ENCODE results near the gene PRTG. TPM values are rescaled to one million over a fixed set of nuclear protein-coding genes. Genes with fewer than 3 reads are reported as not detected.

The PRTG gene
- total RNA-seq, 1 experiment from 2014 or later: not detected

DNA sequence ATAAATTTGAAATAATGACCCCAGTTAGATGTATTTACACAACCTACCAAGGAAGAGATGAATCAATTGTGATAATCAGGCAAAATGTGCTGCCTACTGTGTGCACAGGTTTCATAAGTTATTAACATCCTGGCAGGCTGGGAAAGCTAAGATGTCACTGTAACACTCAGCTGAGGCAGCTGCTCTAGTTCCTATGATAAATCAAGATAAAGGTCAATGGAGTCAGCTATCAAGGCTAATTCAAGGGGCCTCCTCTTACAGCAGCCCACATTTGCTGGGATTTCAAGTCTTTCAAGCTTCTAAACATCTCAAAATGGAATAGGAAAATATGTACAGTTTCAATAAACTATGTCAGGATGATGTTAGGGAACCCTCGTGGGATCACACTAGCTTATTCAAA lies 84.1 kb downstream of the PRTG start:
- no peak overlapping the region for H3K9ac ChIP-seq (ENCODE audit: low read length)
- H3K4me3 ChIP-seq (ENCODE audit: low read length): no peak overlapping the region
- no peak for DNase-seq
- H3K4me1 ChIP-seq (ENCODE audit: low read length): no peaks in the 10 kb centered on the region
- no peaks in the 10 kb centered on the region for H4K20me1 ChIP-seq (ENCODE audit: insufficient read depth, low read depth, low read length)
- no peaks in the 10 kb centered on the region for H3K79me2 ChIP-seq (ENCODE audit: low read length)
- H3K9me2 ChIP-seq (replicated peaks; ENCODE audit: insufficient read depth, low read length): no peaks in the 10 kb centered on the region
- H3K27ac ChIP-seq (ENCODE audit: low read length): no peak overlapping the region
- no peaks in the 10 kb centered on the region for H3K27me3 ChIP-seq (ENCODE audit: low read length)
- H3K36me3 ChIP-seq (ENCODE audit: insufficient read depth, low read length): no peaks in the 10 kb centered on the region
- no peaks in the 10 kb centered on the region for H3K9me3 ChIP-seq (ENCODE audit: low read length)
- no peak overlapping the region for H2AFZ ChIP-seq (ENCODE audit: low read length)
- no peak overlapping the region for H3K4me2 ChIP-seq (ENCODE audit: low read depth, low read length, poor library complexity, severe bottlenecking)

- Histone ChIP-seq H3K79me2 (ENCODE audit: low read length) (no peaks in the 10 kb centered on the region), H3K4me1 (ENCODE audit: low read length) (no peaks in the 10 kb centered on the region), H3K9me3 (ENCODE audit: low read length) (no peaks in the 10 kb centered on the region), H3K4me3 (ENCODE audit: low read length) (no peak overlapping the region), H3K27me3 (ENCODE audit: low read length) (no peaks in the 10 kb centered on the region), H3K9me2 (replicated peaks; ENCODE audit: insufficient read depth, low read length) (no peaks in the 10 kb centered on the region), H3K4me2 (ENCODE audit: low read depth, low read length, poor library complexity, severe bottlenecking) (no peak overlapping the region), H3K36me3 (ENCODE audit: insufficient read depth, low read length) (no peaks in the 10 kb centered on the region), H3K9ac (ENCODE audit: low read length) (no peak overlapping the region), H3K27ac (ENCODE audit: low read length) (no peak overlapping the region), H2AFZ (ENCODE audit: low read length) (no peak overlapping the region), H4K20me1 (ENCODE audit: insufficient read depth, low read depth, low read length) (no peaks in the 10 kb centered on the region)
- no peak for DNase-seq
These were observed 88.4 kb downstream of the PRTG start for GRCh38 chr15:55654561-55655031.

GRCh38 chr15:55652909-55653495 lies 90.0 kb downstream of the PRTG start:
- Histone ChIP-seq H3K4me1 (ENCODE audit: low read length) (no peaks in the 10 kb centered on the region), H4K20me1 (ENCODE audit: insufficient read depth, low read depth, low read length) (no peaks in the 10 kb centered on the region), H3K9me3 (ENCODE audit: low read length) (no peaks in the 10 kb centered on the region)

GRCh38 chr15:55652359-55652758 lies 90.6 kb downstream of the PRTG start:
- H3K4me3 ChIP-seq (ENCODE audit: low read length): no peak overlapping the region
- no peak overlapping the region for H2AFZ ChIP-seq (ENCODE audit: low read length)
- no peaks in the 10 kb centered on the region for H3K9me2 ChIP-seq (replicated peaks; ENCODE audit: insufficient read depth, low read length)
- no peak overlapping the region for H3K9ac ChIP-seq (ENCODE audit: low read length)
- DNase-seq: no peak
- H3K36me3 ChIP-seq (ENCODE audit: insufficient read depth, low read length): no peaks in the 10 kb centered on the region
- no peak overlapping the region for H3K4me2 ChIP-seq (ENCODE audit: low read depth, low read length, poor library complexity, severe bottlenecking)
- H3K79me2 ChIP-seq (ENCODE audit: low read length): no peaks in the 10 kb centered on the region
- H3K4me1 ChIP-seq (ENCODE audit: low read length): no peaks in the 10 kb centered on the region
- H3K27ac ChIP-seq (ENCODE audit: low read length): no peak overlapping the region
- H4K20me1 ChIP-seq (ENCODE audit: insufficient read depth, low read depth, low read length): no peaks in the 10 kb centered on the region
- H3K9me3 ChIP-seq (ENCODE audit: low read length): no peaks in the 10 kb centered on the region
- H3K27me3 ChIP-seq (ENCODE audit: low read length): no peaks in the 10 kb centered on the region

More at GRCh38 chr15:55652909-55653495, 90.0 kb downstream of the PRTG start:
- Histone ChIP-seq H3K27me3 (ENCODE audit: low read length) (no peaks in the 10 kb centered on the region), H3K9ac (ENCODE audit: low read length) (no peak overlapping the region), H3K9me2 (replicated peaks; ENCODE audit: insufficient read depth, low read length) (no peaks in the 10 kb centered on the region), H3K36me3 (ENCODE audit: insufficient read depth, low read length) (no peaks in the 10 kb centered on the region), H2AFZ (ENCODE audit: low read length) (no peak overlapping the region), H3K4me3 (ENCODE audit: low read length) (no peak overlapping the region), H3K4me2 (ENCODE audit: low read depth, low read length, poor library complexity, severe bottlenecking) (no peak overlapping the region), H3K79me2 (ENCODE audit: low read length) (no peaks in the 10 kb centered on the region), H3K27ac (ENCODE audit: low read length) (no peak overlapping the region)
- no peak for DNase-seq

- Histone ChIP-seq H3K4me3 (ENCODE audit: low read length) (no peak overlapping the region), H3K36me3 (ENCODE audit: insufficient read depth, low read length) (no peaks in the 10 kb centered on the region), H2AFZ (ENCODE audit: low read length) (no peak overlapping the region), H3K4me2 (ENCODE audit: low read depth, low read length, poor library complexity, severe bottlenecking) (no peak overlapping the region), H3K9me2 (replicated peaks; ENCODE audit: insufficient read depth, low read length) (no peaks in the 10 kb centered on the region), H3K27me3 (ENCODE audit: low read length) (no peaks in the 10 kb centered on the region), H3K9ac (ENCODE audit: low read length) (no peak overlapping the region), H3K9me3 (ENCODE audit: low read length) (no peaks in the 10 kb centered on the region), H3K27ac (ENCODE audit: low read length) (no peak overlapping the region), H4K20me1 (ENCODE audit: insufficient read depth, low read depth, low read length) (no peaks in the 10 kb centered on the region), H3K79me2 (ENCODE audit: low read length) (no peaks in the 10 kb centered on the region), H3K4me1 (ENCODE audit: low read length) (no peaks in the 10 kb centered on the region)
- DNase-seq: no peak
These were observed 93.9 kb downstream of the PRTG start for GRCh38 chr15:55649058-55649423.

GRCh38 chr15:55638764-55639163 lies 104.2 kb downstream of the PRTG start:
- Histone ChIP-seq H3K4me1 (ENCODE audit: low read length) (no peaks in the 10 kb centered on the region), H2AFZ (ENCODE audit: low read length) (no peak overlapping the region), H3K9me3 (ENCODE audit: low read length) (no peaks in the 10 kb centered on the region), H3K79me2 (ENCODE audit: low read length) (no peaks in the 10 kb centered on the region), H3K27ac (ENCODE audit: low read length) (no peak overlapping the region), H3K27me3 (ENCODE audit: low read length) (no peaks in the 10 kb centered on the region), H4K20me1 (ENCODE audit: insufficient read depth, low read depth, low read length) (no peaks in the 10 kb centered on the region), H3K9me2 (replicated peaks; ENCODE audit: insufficient read depth, low read length) (no peaks in the 10 kb centered on the region), H3K4me2 (ENCODE audit: low read depth, low read length, poor library complexity, severe bottlenecking) (no peak overlapping the region), H3K4me3 (ENCODE audit: low read length) (no peak overlapping the region), H3K9ac (ENCODE audit: low read length) (no peak overlapping the region), H3K36me3 (ENCODE audit: insufficient read depth, low read length) (no peaks in the 10 kb centered on the region)
- DNase-seq: no peak

- Histone ChIP-seq H3K9me2 (replicated peaks; ENCODE audit: insufficient read depth, low read length) (no peaks in the 10 kb centered on the region), H3K4me3 (ENCODE audit: low read length) (no peak overlapping the region), H2AFZ (ENCODE audit: low read length) (no peak overlapping the region)
These were observed 105.9 kb downstream of the PRTG start for GRCh38 chr15:55637086-55637485.

DNA sequence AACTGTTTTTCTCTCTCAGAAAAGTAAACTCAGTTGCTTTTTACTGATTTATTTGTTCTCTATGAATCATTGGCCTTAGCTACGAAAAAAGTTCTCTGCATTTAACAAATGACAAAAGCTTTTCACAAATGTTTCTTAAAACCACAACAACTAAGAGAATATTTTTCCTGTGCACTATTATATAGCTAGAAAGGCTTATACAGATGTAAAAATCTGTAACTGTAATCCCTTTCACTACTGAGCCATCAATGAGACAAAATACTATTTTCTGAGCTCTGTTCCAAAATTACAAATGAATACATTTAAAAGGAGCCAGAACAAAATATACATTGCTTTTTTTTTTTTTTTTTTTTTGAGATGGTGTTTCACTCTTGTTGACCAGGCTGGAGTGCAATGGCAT lies 109.2 kb downstream of the PRTG start:
- Histone ChIP-seq H4K20me1 (ENCODE audit: insufficient read depth, low read depth, low read length) (no peaks in the 10 kb centered on the region), H2AFZ (ENCODE audit: low read length) (no peak overlapping the region), H3K27me3 (ENCODE audit: low read length) (no peaks in the 10 kb centered on the region), H3K4me2 (ENCODE audit: low read depth, low read length, poor library complexity, severe bottlenecking) (no peak overlapping the region), H3K9me2 (replicated peaks; ENCODE audit: insufficient read depth, low read length) (no peaks in the 10 kb centered on the region), H3K9me3 (ENCODE audit: low read length) (no peaks in the 10 kb centered on the region), H3K4me1 (ENCODE audit: low read length) (no peaks in the 10 kb centered on the region), H3K79me2 (ENCODE audit: low read length) (no peaks in the 10 kb centered on the region), H3K4me3 (ENCODE audit: low read length) (no peak overlapping the region), H3K27ac (ENCODE audit: low read length) (no peak overlapping the region), H3K36me3 (ENCODE audit: insufficient read depth, low read length) (no peaks in the 10 kb centered on the region), H3K9ac (ENCODE audit: low read length) (no peak overlapping the region)
- DNase-seq: no peak

More at GRCh38 chr15:55637086-55637485, 105.9 kb downstream of the PRTG start:
- Histone ChIP-seq H3K36me3 (ENCODE audit: insufficient read depth, low read length) (no peaks in the 10 kb centered on the region), H4K20me1 (ENCODE audit: insufficient read depth, low read depth, low read length) (no peaks in the 10 kb centered on the region), H3K79me2 (ENCODE audit: low read length) (no peaks in the 10 kb centered on the region), H3K9ac (ENCODE audit: low read length) (no peak overlapping the region), H3K4me2 (ENCODE audit: low read depth, low read length, poor library complexity, severe bottlenecking) (no peak overlapping the region), H3K9me3 (ENCODE audit: low read length) (no peaks in the 10 kb centered on the region), H3K4me1 (ENCODE audit: low read length) (no peaks in the 10 kb centered on the region), H3K27ac (ENCODE audit: low read length) (no peak overlapping the region), H3K27me3 (ENCODE audit: low read length) (no peaks in the 10 kb centered on the region)
- no peak for DNase-seq

All from Karpas-422 (cell line).